OCI-LY3 (cell line): ENCODE measurements around the gene SELENOM.

Experiments
- CTCF ChIP-seq: fragments of 200-600, 300-600 bp; sonication (generic); IDR thresholded peaks from 2 replicates; pipeline ENCODE4 v1.5.1; 2014; ENCODE audit warnings: antibody characterized with exemption, low read length, low read depth
- EZH2phosphoT487 ChIP-seq: fragments of 200-600 bp; shearing (Covaris generic); IDR thresholded peaks from 2 replicates; pipeline ENCODE4 v1.6.1; 2018; ENCODE audit warnings: antibody characterized with exemption, mixed run types, low read depth

- TF ChIP-seq CTCF (no peak), EZH2phosphoT487 (no peak)
Observed at GRCh38 chr22:31120642-31121041, 13.3 kb upstream of the SELENOM start.
